Lower leg skin (tissue), 3 donors: ENCODE results near the gene IQCH.

Source experiments
- CTCF ChIP-seq, 3 donors: fragments of 450-650 bp; IDR thresholded peaks; one replicate each; pipeline ENCODE4 v1.5.1; 2016; ENCODE audit warnings: antibody characterized with exemption in 3 of 3, mild to moderate bottlenecking in 3 of 3, moderate library complexity in 2 of 3
- POLR2A ChIP-seq, 2 donors: fragments of 450-650 bp; IDR thresholded peaks; one replicate each; pipeline ENCODE4 v1.6.1; 2016 to 2017; ENCODE audit warnings: antibody characterized with exemption in 2 of 2, mild to moderate bottlenecking in 1 of 2, moderate library complexity in 1 of 2

DNA sequence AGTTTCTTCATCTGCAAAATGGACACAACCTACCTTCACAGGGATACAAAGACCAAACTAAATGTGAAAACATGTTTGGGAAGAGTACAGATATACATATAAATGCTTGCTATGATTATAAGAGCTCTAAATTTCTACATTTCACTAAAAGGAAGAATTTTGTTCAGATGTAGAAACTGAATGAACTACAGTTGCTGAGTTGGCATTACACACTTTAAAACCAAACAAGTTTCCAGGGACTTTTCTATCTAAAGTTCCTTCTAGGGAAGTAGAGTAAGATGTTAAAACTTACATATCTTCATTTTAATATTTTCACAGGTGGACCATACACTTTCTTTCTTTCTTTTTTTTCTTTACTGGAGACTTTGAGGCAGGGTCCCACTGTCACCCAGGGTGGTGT lies 4.8 kb upstream of the IQCH start:
- TF ChIP-seq POLR2A (IDR thresholded peaks at IDR 0.05) (no peak), CTCF (IDR thresholded peaks at IDR 0.05) (no peak)
